GM12873 (cell line): ENCODE measurements around the gene POP7.

Experiments used
- TF ChIP-seq, protein P1 (sequence below): IDR thresholded peaks from 2 replicates; pipeline ENCODE4 v1.5.1; 2012; ENCODE audit warnings: low read depth, mild to moderate bottlenecking, moderate library complexity, low read length, control low read depth; ENCODE audit not compliant: insufficient read depth; ENCODE audit errors: missing control alignments

The POP7 gene

DNA sequence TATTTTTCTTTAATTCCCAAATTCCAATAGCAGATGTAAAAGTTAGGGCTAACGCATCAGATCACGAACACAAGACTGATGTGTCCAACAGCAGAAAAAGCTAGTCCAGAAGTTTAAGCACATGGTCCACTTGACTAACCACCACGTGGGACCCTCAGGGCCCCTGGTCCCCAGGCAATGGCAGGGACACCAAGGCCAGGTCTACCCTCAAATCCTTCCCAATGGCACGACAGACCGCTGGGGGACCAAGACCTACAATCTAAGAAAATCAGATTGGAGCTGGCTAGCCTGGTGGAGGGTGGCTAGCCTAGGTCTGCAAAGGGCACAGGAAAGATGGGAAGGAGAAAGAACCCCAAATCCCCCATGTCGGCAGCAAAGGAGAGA is 13.4 kb upstream of the POP7 start:
- TF ChIP-seq, protein P1, sequence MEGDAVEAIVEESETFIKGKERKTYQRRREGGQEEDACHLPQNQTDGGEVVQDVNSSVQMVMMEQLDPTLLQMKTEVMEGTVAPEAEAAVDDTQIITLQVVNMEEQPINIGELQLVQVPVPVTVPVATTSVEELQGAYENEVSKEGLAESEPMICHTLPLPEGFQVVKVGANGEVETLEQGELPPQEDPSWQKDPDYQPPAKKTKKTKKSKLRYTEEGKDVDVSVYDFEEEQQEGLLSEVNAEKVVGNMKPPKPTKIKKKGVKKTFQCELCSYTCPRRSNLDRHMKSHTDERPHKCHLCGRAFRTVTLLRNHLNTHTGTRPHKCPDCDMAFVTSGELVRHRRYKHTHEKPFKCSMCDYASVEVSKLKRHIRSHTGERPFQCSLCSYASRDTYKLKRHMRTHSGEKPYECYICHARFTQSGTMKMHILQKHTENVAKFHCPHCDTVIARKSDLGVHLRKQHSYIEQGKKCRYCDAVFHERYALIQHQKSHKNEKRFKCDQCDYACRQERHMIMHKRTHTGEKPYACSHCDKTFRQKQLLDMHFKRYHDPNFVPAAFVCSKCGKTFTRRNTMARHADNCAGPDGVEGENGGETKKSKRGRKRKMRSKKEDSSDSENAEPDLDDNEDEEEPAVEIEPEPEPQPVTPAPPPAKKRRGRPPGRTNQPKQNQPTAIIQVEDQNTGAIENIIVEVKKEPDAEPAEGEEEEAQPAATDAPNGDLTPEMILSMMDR: no peak

DNA sequence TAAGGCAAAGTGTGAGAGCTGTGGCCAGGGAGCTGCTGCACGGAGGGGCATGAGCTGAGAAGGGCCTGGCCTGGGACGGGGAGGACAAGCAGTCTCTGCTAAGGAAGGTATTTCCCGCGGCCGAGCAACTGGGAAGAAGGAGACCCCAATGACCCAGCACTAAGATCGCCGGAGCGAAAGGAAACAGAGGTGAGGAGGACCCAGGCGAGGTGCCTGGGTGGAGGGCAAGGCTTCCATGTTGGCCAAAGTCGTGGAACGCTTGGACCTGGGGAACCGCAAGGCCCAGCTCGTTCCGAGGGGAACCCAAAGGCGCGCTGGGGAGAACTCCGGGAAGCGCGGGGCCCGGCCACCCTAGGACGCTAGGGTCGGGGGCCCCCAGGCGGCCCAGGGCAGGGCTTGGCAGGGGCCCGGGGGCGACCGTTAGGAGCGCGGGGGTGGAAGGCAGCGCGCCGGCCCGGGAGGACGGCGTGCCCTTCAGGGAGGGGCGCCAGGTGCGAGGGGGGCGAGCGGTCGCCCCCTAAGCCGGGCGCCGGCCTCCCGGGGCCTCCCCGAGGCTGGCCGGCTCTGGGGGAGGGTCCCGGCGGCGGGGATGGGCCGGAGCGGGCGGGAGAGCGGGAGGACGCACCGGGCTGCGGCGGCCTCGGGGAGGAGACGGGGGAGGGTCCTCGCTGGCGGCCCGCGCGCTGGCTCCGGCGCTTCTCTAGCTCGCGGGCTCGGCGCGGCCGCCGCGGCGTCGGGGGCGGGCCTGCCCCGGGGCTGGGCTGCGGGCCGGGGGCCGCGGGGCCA is 12.4 kb upstream of the POP7 start:
- TF ChIP-seq, protein P1: no peak

DNA sequence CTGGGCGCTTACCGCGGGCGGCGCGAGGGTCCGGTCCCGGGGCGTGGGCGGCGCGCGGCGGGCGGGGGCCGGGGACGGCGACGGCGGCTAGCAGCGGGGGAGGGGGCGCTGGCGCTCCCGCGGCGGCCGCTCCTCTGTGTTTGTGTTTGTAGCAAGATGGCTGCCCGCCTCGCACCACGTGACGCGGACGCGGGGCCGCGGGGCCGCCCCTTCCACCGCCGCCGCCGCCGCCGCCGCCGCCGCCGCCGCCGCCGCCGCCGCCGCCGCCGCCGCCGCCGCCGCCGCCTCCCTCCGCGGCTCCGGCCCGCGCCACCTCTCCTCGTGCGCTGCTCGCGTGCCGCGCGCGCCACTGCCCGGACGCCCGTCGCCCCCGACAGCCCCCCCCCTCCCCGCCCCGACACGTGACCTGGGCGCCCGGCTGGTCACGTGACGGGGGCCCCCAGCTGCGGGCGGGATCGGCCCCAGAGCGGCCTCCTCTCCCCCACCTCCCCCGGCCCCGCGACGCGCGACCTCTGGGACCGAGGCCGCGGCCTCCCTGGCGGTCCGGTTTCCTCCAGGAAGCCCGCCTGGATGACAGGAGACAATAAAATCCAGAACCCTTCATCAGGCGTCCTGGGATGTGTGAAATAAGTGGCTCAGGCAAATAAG is 11.7 kb upstream of the POP7 start, which contains the start of gene GIGYF1:
Gene GIGYF1, minus strand, starts transcription at position 153 of the 648 bp plus-strand sequence. CDS start 6,012 bp downstream, outside the sequence.
- TF ChIP-seq, protein P1: no peak

DNA sequence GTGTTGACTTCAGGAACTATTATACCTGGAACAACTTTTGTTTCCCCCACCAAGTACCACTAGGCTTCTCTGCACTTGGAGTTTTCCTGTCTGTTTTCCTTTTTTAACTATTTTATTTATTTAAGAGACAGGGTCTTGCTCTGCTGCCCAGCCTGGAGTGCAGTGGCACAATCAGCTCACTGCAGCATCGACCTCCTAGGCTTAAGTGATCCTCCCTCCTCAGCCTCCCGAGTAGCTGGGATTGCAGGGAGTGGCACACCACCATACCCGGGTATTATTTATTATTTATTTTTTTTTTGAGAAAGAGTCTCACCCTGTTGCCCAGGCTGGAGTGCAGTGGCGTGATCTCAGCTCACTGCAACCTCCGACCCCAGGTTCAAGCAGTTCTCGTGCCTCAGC is 9.8 kb upstream of the POP7 start:
- TF ChIP-seq, protein P1: no peak

DNA sequence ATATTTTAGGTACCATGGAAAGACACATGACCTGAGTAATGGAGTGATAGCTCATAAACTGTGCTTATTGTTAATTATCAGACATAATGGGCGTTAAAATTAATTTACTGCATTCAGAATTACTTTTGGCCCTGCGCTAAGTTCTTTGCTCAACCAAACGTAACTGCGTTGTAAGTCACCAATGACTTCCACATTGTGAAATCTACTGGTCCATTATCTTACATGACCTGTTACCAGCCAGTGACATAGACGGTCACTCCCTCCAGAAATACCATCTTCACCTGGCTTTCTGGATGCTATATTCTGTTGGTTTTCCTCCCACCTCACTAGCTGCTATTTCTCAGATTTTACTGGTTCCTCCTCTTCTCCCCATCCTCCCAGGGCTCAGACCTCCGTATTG is 6.9 kb upstream of the POP7 start:
- TF ChIP-seq, protein P1: no peak

DNA sequence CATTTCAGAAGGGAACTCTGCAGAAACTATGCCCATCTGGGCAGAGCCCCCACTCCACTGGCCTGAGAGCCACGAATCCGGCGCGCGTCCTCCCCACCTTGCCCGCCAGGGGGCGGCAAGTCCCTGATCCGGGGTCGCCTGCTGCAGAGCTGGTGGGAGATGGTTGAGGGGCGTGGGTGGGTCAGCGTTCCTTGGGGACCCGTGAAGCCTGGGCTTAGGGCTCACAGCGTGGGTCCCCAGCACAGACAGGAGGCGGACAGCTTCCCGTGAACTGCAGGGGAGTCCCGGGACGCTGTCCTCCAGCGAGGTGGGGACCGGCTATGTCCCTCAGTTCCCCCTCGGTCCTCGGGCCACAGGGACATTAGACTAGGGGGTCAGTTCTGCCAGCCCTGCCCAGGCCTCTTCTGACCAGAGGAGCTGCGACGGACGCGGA is 585 bp upstream of the POP7 start:
- TF ChIP-seq, protein P1: peak; percentile 98

DNA sequence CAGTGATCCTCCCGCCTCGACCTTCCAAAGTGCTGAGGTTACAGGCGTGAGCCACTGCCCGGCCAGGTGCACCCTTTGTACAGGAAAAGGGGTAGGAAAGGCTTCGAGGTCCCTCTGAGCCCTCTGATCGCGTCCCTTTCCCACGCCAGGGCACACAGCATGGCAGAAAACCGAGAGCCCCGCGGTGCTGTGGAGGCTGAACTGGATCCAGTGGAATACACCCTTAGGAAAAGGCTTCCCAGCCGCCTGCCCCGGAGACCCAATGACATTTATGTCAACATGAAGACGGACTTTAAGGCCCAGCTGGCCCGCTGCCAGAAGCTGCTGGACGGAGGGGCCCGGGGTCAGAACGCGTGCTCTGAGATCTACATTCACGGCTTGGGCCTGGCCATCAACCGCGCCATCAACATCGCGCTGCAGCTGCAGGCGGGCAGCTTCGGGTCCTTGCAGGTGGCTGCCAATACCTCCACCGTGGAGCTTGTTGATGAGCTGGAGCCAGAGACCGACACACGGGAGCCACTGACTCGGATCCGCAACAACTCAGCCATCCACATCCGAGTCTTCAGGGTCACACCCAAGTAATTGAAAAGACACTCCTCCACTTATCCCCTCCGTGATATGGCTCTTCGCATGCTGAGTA is 871 bp downstream of the POP7 start:
- TF ChIP-seq, protein P1: no peak
